ENCODE results near the gene APOC3. TPM values are rescaled to one million over a fixed set of nuclear protein-coding genes. Genes with fewer than 3 reads are reported as not detected.

APOC3 gene
- total and polyA plus RNA-seq, 9 of the 15 experiments (the other 6 are each of a cell fraction or from before 2014, with no cell fraction given), result 1.1 TPM; not detected in 8

- WGBS (ENCODE audit: insufficient coverage, low coverage, missing lambda C conversion rate), result 94% methylated on average over 1 of the region's 1 CpG
- in situ Hi-C loops (cut with MboI), result no loop called here
- H4K20me1 ChIP-seq (replicated peaks; ENCODE audit: control insufficient read depth, insufficient read depth, low read length), result no peaks in the 10 kb centered on the region
- no peaks in the 10 kb centered on the region for H3K79me2 ChIP-seq (ENCODE audit: control insufficient read depth, insufficient read depth, low read length)
- H3K36me3 ChIP-seq (ENCODE audit: control insufficient read depth, insufficient read depth, low read length), result peaks cover 85% of the 10 kb centered on the region
- no TSS peak for BruUV-seq (replicated peaks)
- ATAC-seq (no peak), FAIRE-seq (no peak), DNase-seq (ENCODE audit: extremely low read depth in 1 of 4, low spot score in 3 of 4) (no peak)
- no peak overlapping the region for H2AFZ ChIP-seq (ENCODE audit: low read depth, low read length)
- TF ChIP-seq ZNF707 (CRISPR knock-in tag; conservative IDR thresholded peaks at IDR 0.05), result no peak
- no peak for TF ChIP-seq DACH1 (IDR thresholded peaks at IDR 0.05; ENCODE audit: partially characterized antibody)
- no peak for TF ChIP-seq MLLT1 (IDR thresholded peaks at IDR 0.05)
- no peak for TF ChIP-seq GTF2B (IDR thresholded peaks at IDR 0.05; ENCODE audit: extremely low read depth, insufficient read length)
- TF ChIP-seq MYC (IDR thresholded peaks at IDR 0.05; ENCODE audit: low read depth, low read length), result no peak
- TF ChIP-seq MYC (CRISPR knock-in tag; IDR thresholded peaks at IDR 0.05; ENCODE audit: borderline replicate concordance, low read depth), result no peak
- no peak for TF ChIP-seq HMG20A (CRISPR knock-in tag; conservative IDR thresholded peaks at IDR 0.05)
- no peak for TF ChIP-seq GATAD2B (IDR thresholded peaks at IDR 0.05; ENCODE audit: borderline replicate concordance)
- no peak for TF ChIP-seq ZNF407 (IDR thresholded peaks at IDR 0.05; ENCODE audit: low read depth)
- intact Hi-C loops (cut with micrococcal nuclease), result no loop called here
- no peak overlapping the region for H3K4me2 ChIP-seq (ENCODE audit: insufficient read depth, low read length)
- ChIA-PET CTCF (ENCODE audit: low intra/inter-chr PET ratio) (no interaction called here), POLR2A (no interaction called here)
- no peak overlapping the region for H3K9ac ChIP-seq (ENCODE audit: insufficient read depth in 1 of 2, low read depth in 2 of 2, low read length in 2 of 2)
- no peak overlapping the region for H3K4me3 ChIP-seq
- H3K9me1 ChIP-seq (ENCODE audit: control insufficient read depth, insufficient read depth, low read length), result no peaks in the 10 kb centered on the region
- no peaks in the 10 kb centered on the region for H3K9me3 ChIP-seq (replicated peaks; ENCODE audit: control insufficient read depth, insufficient read depth, low read depth, low read length)
- no peaks in the 10 kb centered on the region for H3K27me3 ChIP-seq (ENCODE audit: control insufficient read depth in 2 of 2, insufficient read depth in 2 of 2, low read length in 2 of 2)
- no peak overlapping the region for H3K27ac ChIP-seq (ENCODE audit: extremely low read depth, low read depth, low read length)
- peaks cover 2 to 5% of the 10 kb centered on the region in 2 experiments; a peak in 4 of 5 replicates for H3K4me1 ChIP-seq (replicated peaks in 1 of 2; ENCODE audit: control insufficient read depth in 2 of 2, insufficient read depth in 2 of 2, low read length in 2 of 2)
Measured at GRCh38 chr11:116865696-116866095, 36.0 kb downstream of the APOC3 start.

Data from K562 (cell line).